WERI-Rb-1 (cell line): Measurements from ENCODE around the gene CSH2.
"Not testable (repeated sequence)": the region's sequence is repeated elsewhere in the genome, so short reads cannot be mapped to it uniquely, and the experiment has no call there.

Experiments used
- DNase-seq: peaks from one replicate; pipeline ENCODE4 v3.0.0-alpha.2; 2020
- H3K27ac ChIP-seq: fragments of 250-450 bp; sonication (Bioruptor Pico); 2 replicates; pipeline ENCODE4 v1.5.1; 2020; ENCODE audit warnings: mild to moderate bottlenecking, moderate library complexity
- H3K27me3 ChIP-seq: fragments of 250-450 bp; sonication (Bioruptor Pico); 2 replicates; pipeline ENCODE4 v1.5.1; 2021; ENCODE audit warnings: mild to moderate bottlenecking, low read depth, moderate library complexity; ENCODE audit not compliant: insufficient read depth, severe bottlenecking
- H3K36me3 ChIP-seq: fragments of 250-450 bp; sonication (Bioruptor Pico); 2 replicates; pipeline ENCODE4 v1.5.1; 2020; ENCODE audit warnings: mild to moderate bottlenecking, moderate library complexity
- H3K4me3 ChIP-seq: 2 replicates; pipeline ENCODE4 v1.5.1; 2011; ENCODE audit warnings: low read depth, mild to moderate bottlenecking, control low read depth, low read length
- H3K9me3 ChIP-seq: fragments of 250-450 bp; sonication (Bioruptor Pico); 2 replicates; pipeline ENCODE4 v1.5.1; 2021; ENCODE audit warnings: mild to moderate bottlenecking, moderate library complexity; ENCODE audit not compliant: severe bottlenecking
- CTCF ChIP-seq: IDR thresholded peaks from 2 replicates; pipeline ENCODE4 v1.5.1; 2011; ENCODE audit warnings: low read depth, mild to moderate bottlenecking, control low read depth, inconsistent platforms, low read length

CSH2 gene

GRCh38 chr17:63845509-63845908 lies 28.0 kb downstream of the CSH2 start:
- Histone ChIP-seq H3K27me3 (no peaks in the 10 kb centered on the region), H3K4me3 (no peak overlapping the region), H3K27ac (no peak overlapping the region), H3K36me3 (peaks cover 8% of the 10 kb centered on the region), H3K9me3 (no peaks in the 10 kb centered on the region)
- no peak for TF ChIP-seq CTCF
- no peak for DNase-seq

GRCh38 chr17:63843910-63844677 lies 29.4 kb downstream of the CSH2 start:
- Histone ChIP-seq H3K9me3 (no peaks in the 10 kb centered on the region), H3K4me3 (no peak overlapping the region), H3K27me3 (no peaks in the 10 kb centered on the region), H3K27ac (no peak overlapping the region), H3K36me3 (peaks cover 11% of the 10 kb centered on the region)
- TF ChIP-seq CTCF: no peak
- no peak for DNase-seq

GRCh38 chr17:63843387-63843888 lies 30.0 kb downstream of the CSH2 start:
- H3K27ac ChIP-seq: peak overlapping the region; percentile 50
- not testable (repeated sequence) for DNase-seq, H3K9me3 ChIP-seq

GRCh38 chr17:63842540-63843386 lies 30.7 kb downstream of the CSH2 start, which contains the start of gene SMARCD2:
TSS of gene SMARCD2 (minus strand) at chr17:63842685. CDS start at chr17:63842674, 11 bp downstream.
- no peaks in the 10 kb centered on the region for H3K9me3 ChIP-seq
- H3K27ac ChIP-seq: peak within 1 kb of the TSS; percentile 93
- no peak for TF ChIP-seq CTCF
- H3K4me3 ChIP-seq: peak within 1 kb of the TSS; percentile 85
- DNase-seq: peak; percentile 99
- H3K27me3 ChIP-seq: no peaks in the 10 kb centered on the region
- peaks cover 17% of the 10 kb centered on the region for H3K36me3 ChIP-seq

More at GRCh38 chr17:63843387-63843888, 30.0 kb downstream of the CSH2 start:
- H3K27me3 ChIP-seq: not testable (repeated sequence)
- H3K4me3 ChIP-seq: peak overlapping the region; percentile 85
- H3K36me3 ChIP-seq: peaks cover 11% of the 10 kb centered on the region

GRCh38 chr17:63842173-63842539 lies 31.3 kb downstream of the CSH2 start:
- H3K36me3 ChIP-seq: peaks cover 21% of the 10 kb centered on the region
- peak overlapping the region; percentile 85 for H3K4me3 ChIP-seq
- H3K27me3 ChIP-seq: no peaks in the 10 kb centered on the region
- no peak for TF ChIP-seq CTCF
- DNase-seq: peak; percentile 44
- peak overlapping the region; percentile 93 for H3K27ac ChIP-seq
- H3K9me3 ChIP-seq: no peaks in the 10 kb centered on the region
